Measurements from ENCODE around the gene NFIL3. TPM values are rescaled to one million over a fixed set of nuclear protein-coding genes. Genes with fewer than 3 reads are reported as not detected.

NFIL3 gene
- total and polyA plus RNA-seq, 7 donors, result 22.4 to 152 (median 67.3) TPM

- H3K36me3 ChIP-seq (ENCODE audit: insufficient read depth in 1 of 2, low read depth in 1 of 2), result no peaks in the 10 kb centered on the region
- no peak overlapping the region for H3K27ac ChIP-seq
- DNase-seq, result no peak
- ATAC-seq, result no peak
- no peak for TF ChIP-seq CTCF (IDR thresholded peaks at IDR 0.05)
- 88 to 92% (median 92%) methylated on average over 2 of the region's 2 CpGs for WGBS, 3 donors
- H3K27me3 ChIP-seq (ENCODE audit: insufficient read depth in 3 of 3, low read length in 2 of 3), result no peaks in the 10 kb centered on the region
- no peaks in the 10 kb centered on the region for H3K4me1 ChIP-seq
- no peaks in the 10 kb centered on the region for H3K9me3 ChIP-seq
- intact Hi-C loops (cut with DNase I), result no loop called here
- no peak overlapping the region for H3K4me3 ChIP-seq
Measured at GRCh38 chr9:91451431-91452270, 28.0 kb upstream of the NFIL3 start.

GRCh38 chr9:91445135-91445534 is 21.5 kb upstream of the NFIL3 start:
- H3K9me3 ChIP-seq, result peaks cover 10% of the 10 kb centered on the region
- intact Hi-C loops (cut with DNase I), result no loop called here
- peaks cover 0 to 5% (median 1%) of the 10 kb centered on the region in 3 donors for H3K27me3 ChIP-seq (ENCODE audit: insufficient read depth in 3 of 3, low read length in 2 of 3)
- no peak overlapping the region for H3K27ac ChIP-seq
- H3K4me1 ChIP-seq, result no peaks in the 10 kb centered on the region
- no peak overlapping the region for H3K4me3 ChIP-seq
- ATAC-seq, result no peak
- no peak for DNase-seq
- WGBS, 3 donors, result 50 to 79% (median 78%) methylated on average over 1 of the region's 1 CpG
- no peaks in the 10 kb centered on the region for H3K36me3 ChIP-seq (ENCODE audit: insufficient read depth in 1 of 2, low read depth in 1 of 2)
- no peak for TF ChIP-seq CTCF (IDR thresholded peaks at IDR 0.05)

GRCh38 chr9:91443994-91444392 is 20.4 kb upstream of the NFIL3 start:
- H3K9me3 ChIP-seq, result peaks cover 10% of the 10 kb centered on the region

DNA sequence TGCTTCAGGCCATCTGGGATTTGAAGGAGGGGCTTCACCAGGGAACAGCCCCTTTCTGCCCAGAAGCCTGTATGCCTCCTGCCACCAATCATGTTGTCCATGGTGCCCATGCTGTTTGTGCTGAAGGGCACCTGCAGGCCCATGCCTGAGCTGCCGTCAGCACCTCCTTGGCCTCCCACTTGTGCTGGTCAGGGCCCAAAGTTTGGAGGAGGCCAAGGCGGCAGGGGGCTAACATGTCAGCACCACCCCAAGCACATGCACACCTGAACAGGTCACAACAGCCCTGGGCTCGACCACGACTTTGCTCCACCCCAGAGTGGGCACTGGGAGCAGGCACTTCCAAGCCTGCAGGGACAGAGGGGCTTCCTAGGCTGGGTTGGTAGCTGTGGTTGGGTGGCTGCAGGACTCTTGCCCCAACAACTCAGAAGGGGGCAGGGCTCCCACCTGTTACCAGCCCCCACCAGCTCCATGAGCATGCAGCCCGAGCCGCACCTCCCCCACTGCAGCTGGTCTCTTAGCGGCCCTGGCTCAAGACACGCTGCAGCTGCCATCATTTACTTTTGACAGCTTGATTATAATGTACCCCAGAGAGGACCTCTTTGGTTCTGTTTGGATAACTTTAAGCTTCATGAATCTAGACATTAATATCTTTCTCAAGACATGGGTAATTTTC is 19.8 kb upstream of the NFIL3 start:
- no peak for TF ChIP-seq CTCF (IDR thresholded peaks at IDR 0.05)
- Histone ChIP-seq H3K36me3 (ENCODE audit: insufficient read depth in 1 of 2, low read depth in 1 of 2) (no peaks in the 10 kb centered on the region), H3K27me3 (ENCODE audit: insufficient read depth in 3 of 3, low read length in 2 of 3) (peaks cover 0 to 5% (median 1%) of the 10 kb centered on the region in 3 donors), H3K27ac (no peak overlapping the region), H3K9me3 (peaks cover 10% of the 10 kb centered on the region), H3K4me1 (no peaks in the 10 kb centered on the region), H3K4me3 (no peak overlapping the region)
- ATAC-seq, result no peak
- WGBS, 3 donors, result 51 to 83% (median 58%) methylated on average over 8 of the region's 8 CpGs
- intact Hi-C loops (cut with DNase I), result no loop called here
- no peak for DNase-seq

More at GRCh38 chr9:91443994-91444392, 20.4 kb upstream of the NFIL3 start:
- no peaks in the 10 kb centered on the region for H3K4me1 ChIP-seq
- peaks cover 0 to 5% (median 1%) of the 10 kb centered on the region in 3 donors for H3K27me3 ChIP-seq (ENCODE audit: insufficient read depth in 3 of 3, low read length in 2 of 3)
- intact Hi-C loops (cut with DNase I), result no loop called here
- H3K4me3 ChIP-seq, result no peak overlapping the region
- no peak for ATAC-seq
- no peaks in the 10 kb centered on the region for H3K36me3 ChIP-seq (ENCODE audit: insufficient read depth in 1 of 2, low read depth in 1 of 2)
- no peak for DNase-seq
- no peak overlapping the region for H3K27ac ChIP-seq
- no peak for TF ChIP-seq CTCF (IDR thresholded peaks at IDR 0.05)
